ENCODE results near the gene PAEP. TPM values are rescaled to one million over a fixed set of nuclear protein-coding genes. Genes with fewer than 3 reads are reported as not detected.

PAEP gene
- total RNA-seq, 1 donor from 2014 or later = 0.39 TPM

DNA sequence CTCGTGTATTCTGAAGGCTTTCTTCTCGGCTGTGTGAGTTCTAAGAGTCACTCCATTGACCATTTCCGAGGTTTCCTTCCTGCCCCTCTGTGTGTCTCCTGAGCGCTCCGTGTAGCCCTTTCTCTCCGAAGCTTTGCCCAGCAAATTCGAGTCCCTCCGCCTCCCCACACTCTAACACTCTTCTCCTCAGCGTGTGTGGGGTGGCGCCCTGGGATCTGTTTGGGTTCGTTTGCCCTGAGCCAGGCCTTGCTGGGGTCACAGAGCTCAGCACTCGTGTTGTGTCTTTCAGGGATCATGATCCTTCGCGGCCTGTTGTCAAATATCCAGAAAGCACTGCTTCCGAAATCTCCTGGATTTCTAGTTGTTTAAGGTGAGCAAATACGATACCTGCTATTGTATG lies 5.6 kb upstream of the PAEP start:
- no peak overlapping the region for H3K27ac Mint-ChIP-seq (ENCODE audit: unreplicated experiment)
- H3K4me1 Mint-ChIP-seq (ENCODE audit: low read depth, unreplicated experiment) = no peaks in the 10 kb centered on the region
- Histone ChIP-seq H3K27me3 (ENCODE audit: insufficient read depth, low read length) (no peaks in the 10 kb centered on the region), H3K4me1 (ENCODE audit: insufficient read depth, low read length) (no peaks in the 10 kb centered on the region), H3K36me3 (ENCODE audit: insufficient read depth, low read length) (no peaks in the 10 kb centered on the region), H3K4me3 (ENCODE audit: insufficient read depth, low read depth, low read length) (no peak overlapping the region), H4K20me1 (ENCODE audit: insufficient read depth, low read length) (no peaks in the 10 kb centered on the region), H3K27ac (ENCODE audit: low read depth, low read length) (no peak overlapping the region), H2AFZ (ENCODE audit: low read depth, low read length) (no peak overlapping the region), H3K4me2 (ENCODE audit: low read length) (no peak overlapping the region), H3K9ac (ENCODE audit: low read length) (no peak overlapping the region), H3K79me2 (ENCODE audit: insufficient read depth, low read length) (no peaks in the 10 kb centered on the region), H3K9me3 (ENCODE audit: insufficient read depth, low read depth, low read length) (no peaks in the 10 kb centered on the region)
- H3K9me3 Mint-ChIP-seq (ENCODE audit: unreplicated experiment) = peaks cover 7% of the 10 kb centered on the region
- H3K36me3 Mint-ChIP-seq (ENCODE audit: low read depth, unreplicated experiment) = no peaks in the 10 kb centered on the region
- peaks cover 16% of the 10 kb centered on the region for H3K27me3 Mint-ChIP-seq (ENCODE audit: low read depth, unreplicated experiment)
- FAIRE-seq (no peak), DNase-seq (ENCODE audit: low read depth) (no peak)
- H3K4me3 Mint-ChIP-seq (ENCODE audit: unreplicated experiment) = no peak overlapping the region
- TF ChIP-seq, protein P1, sequence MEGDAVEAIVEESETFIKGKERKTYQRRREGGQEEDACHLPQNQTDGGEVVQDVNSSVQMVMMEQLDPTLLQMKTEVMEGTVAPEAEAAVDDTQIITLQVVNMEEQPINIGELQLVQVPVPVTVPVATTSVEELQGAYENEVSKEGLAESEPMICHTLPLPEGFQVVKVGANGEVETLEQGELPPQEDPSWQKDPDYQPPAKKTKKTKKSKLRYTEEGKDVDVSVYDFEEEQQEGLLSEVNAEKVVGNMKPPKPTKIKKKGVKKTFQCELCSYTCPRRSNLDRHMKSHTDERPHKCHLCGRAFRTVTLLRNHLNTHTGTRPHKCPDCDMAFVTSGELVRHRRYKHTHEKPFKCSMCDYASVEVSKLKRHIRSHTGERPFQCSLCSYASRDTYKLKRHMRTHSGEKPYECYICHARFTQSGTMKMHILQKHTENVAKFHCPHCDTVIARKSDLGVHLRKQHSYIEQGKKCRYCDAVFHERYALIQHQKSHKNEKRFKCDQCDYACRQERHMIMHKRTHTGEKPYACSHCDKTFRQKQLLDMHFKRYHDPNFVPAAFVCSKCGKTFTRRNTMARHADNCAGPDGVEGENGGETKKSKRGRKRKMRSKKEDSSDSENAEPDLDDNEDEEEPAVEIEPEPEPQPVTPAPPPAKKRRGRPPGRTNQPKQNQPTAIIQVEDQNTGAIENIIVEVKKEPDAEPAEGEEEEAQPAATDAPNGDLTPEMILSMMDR (IDR thresholded peaks at IDR 0.05; ENCODE audit: insufficient read depth, low read depth, low read length) = no peak
- no peak for TF ChIP-seq EZH2 (IDR thresholded peaks at IDR 0.05; ENCODE audit: insufficient read depth, low read length)

DNA sequence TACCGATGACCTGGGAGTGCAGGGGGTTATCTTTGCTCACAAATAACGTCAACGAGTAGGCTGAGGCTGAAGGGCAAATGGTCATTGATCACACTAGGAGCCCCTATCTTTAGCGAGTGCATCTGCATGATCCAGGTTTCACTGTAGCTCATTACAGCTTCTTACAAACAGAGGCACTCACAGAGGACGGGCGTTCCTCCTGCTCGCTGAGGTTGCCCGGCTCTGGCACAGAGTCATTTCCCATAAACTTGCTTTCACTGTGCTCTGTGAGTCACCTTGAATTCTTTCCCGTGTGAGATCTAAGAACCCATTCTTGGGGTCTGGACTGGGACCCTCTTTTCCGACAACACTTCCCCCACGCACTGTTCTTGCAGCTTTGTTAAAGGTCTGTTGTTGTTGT lies 1.9 kb upstream of the PAEP start:
- Histone ChIP-seq H4K20me1 (ENCODE audit: insufficient read depth, low read length) (no peaks in the 10 kb centered on the region), H3K4me2 (ENCODE audit: low read length) (no peak overlapping the region), H3K4me1 (ENCODE audit: insufficient read depth, low read length) (no peaks in the 10 kb centered on the region), H3K9me3 (ENCODE audit: insufficient read depth, low read depth, low read length) (no peaks in the 10 kb centered on the region), H3K4me3 (ENCODE audit: insufficient read depth, low read depth, low read length) (no peak overlapping the region), H3K79me2 (ENCODE audit: insufficient read depth, low read length) (no peaks in the 10 kb centered on the region), H3K27me3 (ENCODE audit: insufficient read depth, low read length) (no peaks in the 10 kb centered on the region), H3K9ac (ENCODE audit: low read length) (no peak overlapping the region), H2AFZ (ENCODE audit: low read depth, low read length) (no peak overlapping the region), H3K27ac (ENCODE audit: low read depth, low read length) (no peak overlapping the region), H3K36me3 (ENCODE audit: insufficient read depth, low read length) (no peaks in the 10 kb centered on the region)
- Mint-ChIP-seq H3K27me3 (ENCODE audit: low read depth, unreplicated experiment) (peaks cover 12% of the 10 kb centered on the region), H3K27ac (ENCODE audit: unreplicated experiment) (no peak overlapping the region), H3K36me3 (ENCODE audit: low read depth, unreplicated experiment) (no peaks in the 10 kb centered on the region), H3K4me1 (ENCODE audit: low read depth, unreplicated experiment) (no peaks in the 10 kb centered on the region), H3K4me3 (ENCODE audit: unreplicated experiment) (no peak overlapping the region), H3K9me3 (ENCODE audit: unreplicated experiment) (peaks cover 2% of the 10 kb centered on the region)
- TF ChIP-seq, protein P1 (IDR thresholded peaks at IDR 0.05; ENCODE audit: insufficient read depth, low read depth, low read length) = no peak
- no peak for TF ChIP-seq EZH2 (IDR thresholded peaks at IDR 0.05; ENCODE audit: insufficient read depth, low read length)
- no peak for FAIRE-seq
- DNase-seq (ENCODE audit: low read depth) = no peak

DNA sequence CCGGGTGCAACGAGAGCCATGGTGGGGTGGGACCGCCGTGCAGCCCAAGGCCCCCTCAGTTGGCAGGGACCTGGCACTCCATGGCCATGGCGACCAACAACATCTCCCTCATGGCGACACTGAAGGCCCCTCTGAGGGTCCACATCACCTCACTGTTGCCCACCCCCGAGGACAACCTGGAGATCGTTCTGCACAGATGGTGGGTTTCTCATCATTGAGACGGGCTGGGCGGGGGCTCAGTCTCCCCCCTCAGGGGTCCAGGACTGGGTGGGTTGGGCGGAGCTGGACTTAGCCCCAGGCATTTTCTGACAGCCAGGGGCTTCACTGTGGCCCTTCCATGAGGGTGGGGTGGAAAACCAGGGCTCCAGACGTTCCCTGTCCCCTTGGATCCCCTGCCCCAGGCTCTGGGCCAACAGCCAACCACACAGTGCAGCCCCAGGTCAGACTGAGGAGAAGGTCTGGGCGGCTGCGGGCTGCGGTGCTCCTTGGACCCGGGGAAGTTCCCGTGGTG lies 734 bp downstream of the PAEP start:
- Mint-ChIP-seq H3K9me3 (ENCODE audit: unreplicated experiment) (peaks cover 5% of the 10 kb centered on the region), H3K4me1 (ENCODE audit: low read depth, unreplicated experiment) (no peaks in the 10 kb centered on the region), H3K27ac (ENCODE audit: unreplicated experiment) (no peak overlapping the region), H3K27me3 (ENCODE audit: low read depth, unreplicated experiment) (peaks cover 27% of the 10 kb centered on the region), H3K36me3 (ENCODE audit: low read depth, unreplicated experiment) (no peaks in the 10 kb centered on the region), H3K4me3 (ENCODE audit: unreplicated experiment) (no peak overlapping the region)
- H3K79me2 ChIP-seq (ENCODE audit: insufficient read depth, low read length) = no peaks in the 10 kb centered on the region
- no peak for TF ChIP-seq EZH2 (IDR thresholded peaks at IDR 0.05; ENCODE audit: insufficient read depth, low read length)
- TF ChIP-seq, protein P1 (IDR thresholded peaks at IDR 0.05; ENCODE audit: insufficient read depth, low read depth, low read length) = no peak
- DNase-seq (ENCODE audit: low read depth) (no peak), FAIRE-seq (no peak)
- no peak overlapping the region for H3K4me2 ChIP-seq (ENCODE audit: low read length)
- H3K4me1 ChIP-seq (ENCODE audit: insufficient read depth, low read length) = no peaks in the 10 kb centered on the region
- H3K9me3 ChIP-seq (ENCODE audit: insufficient read depth, low read depth, low read length) = peaks cover 2% of the 10 kb centered on the region
- no peaks in the 10 kb centered on the region for H4K20me1 ChIP-seq (ENCODE audit: insufficient read depth, low read length)
- H3K27me3 ChIP-seq (ENCODE audit: insufficient read depth, low read length) = no peaks in the 10 kb centered on the region
- H3K27ac ChIP-seq (ENCODE audit: low read depth, low read length) = no peak overlapping the region
- no peaks in the 10 kb centered on the region for H3K36me3 ChIP-seq (ENCODE audit: insufficient read depth, low read length)
- no peak overlapping the region for H3K9ac ChIP-seq (ENCODE audit: low read length)
- no peak overlapping the region for H3K4me3 ChIP-seq (ENCODE audit: insufficient read depth, low read depth, low read length)
- no peak overlapping the region for H2AFZ ChIP-seq (ENCODE audit: low read depth, low read length)

All from astrocyte (in vitro differentiated cells and primary cell).